ENCODE data around the gene ATG16L1.

- TF ChIP-seq FOS (IDR thresholded peaks at IDR 0.05; ENCODE audit: extremely low read depth, insufficient read length) = no peak
- TF ChIP-seq SAFB2 (IDR thresholded peaks at IDR 0.05; ENCODE audit: borderline replicate concordance, low read depth, low read length, severe bottlenecking) = no peak
- no peak for TF ChIP-seq CTCF (IDR thresholded peaks at IDR 0.05 in 2 of 3, conservative IDR thresholded peaks at IDR 0.05 in 1 of 3; ENCODE audit: insufficient read depth in 2 of 3, low read depth in 1 of 3, low read length in 3 of 3)
- no peak for TF ChIP-seq JUND (IDR thresholded peaks at IDR 0.05; ENCODE audit: borderline replicate concordance, low read depth, low read length)
- no peak for TF ChIP-seq JUND (tag; IDR thresholded peaks at IDR 0.05; ENCODE audit: borderline replicate concordance, low read depth, low read length)
- no peak for TF ChIP-seq RNF2 (IDR thresholded peaks at IDR 0.05)
- TF ChIP-seq NR2C2 (CRISPR knock-in tag; IDR thresholded peaks at IDR 0.05) = no peak
- no peak for TF ChIP-seq NR2C2 (tag; IDR thresholded peaks at IDR 0.05)
- no peak for TF ChIP-seq STAG1 (CRISPR knock-in tag; IDR thresholded peaks at IDR 0.05; ENCODE audit: borderline replicate concordance)
- no peak for TF ChIP-seq ELF4 (CRISPR knock-in tag; IDR thresholded peaks at IDR 0.05)
- no peak for TF ChIP-seq ETS1 (conservative IDR thresholded peaks at IDR 0.05; ENCODE audit: control insufficient read depth, low read depth, low read length)
- no peak for TF ChIP-seq POLR2A (conservative IDR thresholded peaks at IDR 0.05)
These were observed 61.4 kb downstream of the ATG16L1 start for GRCh38 chr2:233312874-233313273.

Data from K562 (cell line).